HepG2 (cell line): ENCODE data around the gene MLLT1. TPM values are rescaled to one million over a fixed set of nuclear protein-coding genes. Genes with fewer than 3 reads are reported as not detected.

Experiments
- ATAC-seq: fragments of 200-7000 bp; cut with Tn5 transposase; 3 replicates; pipeline ENCODE4 v1.9.1; 2020; ENCODE audit warnings: mild to moderate bottlenecking, moderate library complexity
- BruUV-seq: library from RNA; stranded (reverse); fragments of 400-500 nt; replicated peaks from 2 replicates; lab custom pipeline; 2021; lab: Mats Ljungman, UMichigan
- CTCF ChIA-PET: fragments of 300-600 bp; formaldehyde crosslinking; extraction: SDS; loops from one replicate; lab custom pipeline; 2021; ENCODE audit warnings: low total read pairs, inconsistent platforms, low intra/inter-chr PET ratio; lab: Yijun Ruan, JAX
- POLR2A ChIA-PET: fragments of 350-600 bp; sonication (Branson Sonifier 250); formaldehyde crosslinking; loops from one replicate; lab custom pipeline; 2020; ENCODE audit warnings: antibody characterized with exemption, inconsistent platforms; lab: Yijun Ruan, JAX
- DNase-seq: peaks from one replicate; pipeline ENCODE4 v3.0.0-alpha.2; 2015; ENCODE audit warnings: low spot score
- FAIRE-seq: peaks from 3 replicates; lab custom pipeline; 2011; peaks lifted over from hg19 to GRCh38; lab: Jason Lieb, UNC
- H2AFZ ChIP-seq: one replicate; pipeline ENCODE4 v1.6.1; 2011; ENCODE audit warnings: low read length, inconsistent platforms
- H3K27ac ChIP-seq: fragments of 300-600 bp; 3 replicates; pipeline ENCODE4 v1.8.0; 2011; ENCODE audit warnings: mixed run types, mild to moderate bottlenecking, mixed read lengths, low read length, inconsistent platforms; ENCODE audit not compliant: insufficient read depth; ENCODE audit errors: extremely low read length
- H3K27me3 ChIP-seq, 2 experiments: fragments of 200-600 bp in 1 of 2; 2 replicates in 1 of 2; 3 replicates in 1 of 2; pipeline versions ENCODE4 v1.6.0 to v1.8.0; 2011; ENCODE audit warnings: low read length in 2 of 2, mild to moderate bottlenecking in 2 of 2, moderate library complexity in 2 of 2, inconsistent platforms in 1 of 2; ENCODE audit not compliant: insufficient read depth in 2 of 2, control insufficient read depth in 1 of 2
- H3K36me3 ChIP-seq, 2 experiments: fragments of 200-600 bp in 1 of 2; replicated peaks in 1 of 2; 2 replicates in 1 of 2; 3 replicates in 1 of 2; pipeline versions ENCODE4 v1.5.1 to v1.8.0; 2011; ENCODE audit warnings: low read length in 2 of 2, inconsistent platforms in 1 of 2; ENCODE audit not compliant: insufficient read depth in 2 of 2, control insufficient read depth in 1 of 2
- H3K4me1 ChIP-seq: 2 replicates; pipeline ENCODE4 v1.5.1; 2012; ENCODE audit warnings: low read length, inconsistent platforms; ENCODE audit not compliant: insufficient read depth
- H3K4me2 ChIP-seq: 2 replicates; pipeline ENCODE4 v1.6.0; 2011; ENCODE audit warnings: low read depth, low read length, inconsistent platforms
- H3K4me3 ChIP-seq, 3 experiments: fragments of 200-600 bp in 1 of 3; sonication (generic), shearing (Covaris generic) in 1 of 3; replicated peaks in 1 of 3; 2 replicates each; pipeline ENCODE4 v1.5.1; 2011 to 2016; ENCODE audit warnings: low read length in 3 of 3, inconsistent platforms in 2 of 3, low read depth in 2 of 3, mild to moderate bottlenecking in 2 of 3, control low read depth in 1 of 3, mixed read lengths in 1 of 3; ENCODE audit not compliant: insufficient read depth in 1 of 3
- H3K79me2 ChIP-seq: one replicate; pipeline ENCODE4 v1.6.1; 2011; ENCODE audit warnings: low read length, inconsistent platforms; ENCODE audit not compliant: insufficient read depth
- H3K9ac ChIP-seq: 2 replicates; pipeline ENCODE4 v1.6.0; 2011; ENCODE audit warnings: mild to moderate bottlenecking, low read depth, low read length, inconsistent platforms; ENCODE audit not compliant: insufficient read depth
- H3K9me3 ChIP-seq: 2 replicates; pipeline ENCODE4 v1.5.1; 2012; ENCODE audit warnings: mild to moderate bottlenecking, low read length
- H4K20me1 ChIP-seq: 2 replicates; pipeline ENCODE4 v1.6.0; 2011; ENCODE audit warnings: inconsistent platforms, mild to moderate bottlenecking, low read length, moderate library complexity; ENCODE audit not compliant: insufficient read depth
- AGO1 ChIP-seq: fragments of 200-400 bp; formaldehyde crosslinking; IDR thresholded peaks from 2 replicates; pipeline ENCODE4 v1.6.1; 2017; ENCODE audit warnings: mild to moderate bottlenecking, low read depth, low read length, moderate library complexity; ENCODE audit not compliant: poor library complexity, severe bottlenecking
- ARID2 ChIP-seq: sonication (generic); formaldehyde crosslinking; IDR thresholded peaks from 2 replicates; pipeline ENCODE4 v1.8.1; 2022; ENCODE audit warnings: mild to moderate bottlenecking, missing genetic modification reagents, borderline replicate concordance
- CHD2 ChIP-seq: IDR thresholded peaks from 2 replicates; pipeline ENCODE4 v1.6.1; 2011; ENCODE audit warnings: low read depth, low read length, improper control_type of control experiment
- FOSL1 ChIP-seq: sonication (generic); formaldehyde crosslinking; IDR thresholded peaks from 2 replicates; pipeline ENCODE4 v1.9.0; 2021; ENCODE audit warnings: missing genetic modification reagents, borderline replicate concordance
- FOXJ3 ChIP-seq: sonication (generic); formaldehyde crosslinking; IDR thresholded peaks from 2 replicates; pipeline ENCODE4 v1.4.0; 2020; ENCODE audit warnings: missing genetic modification reagents, mild to moderate bottlenecking, borderline replicate concordance
- ISX ChIP-seq: sonication (generic); formaldehyde crosslinking; conservative IDR thresholded peaks from 2 replicates; pipeline ENCODE4 v1.5.0; 2020; ENCODE audit warnings: missing genetic modification reagents
- LBX2 ChIP-seq: sonication (generic); formaldehyde crosslinking; IDR thresholded peaks from 2 replicates; pipeline ENCODE4 v1.5.0; 2020; ENCODE audit warnings: missing genetic modification reagents, mild to moderate bottlenecking, borderline replicate concordance
- MIER2 ChIP-seq: IDR thresholded peaks from 2 replicates; pipeline ENCODE4 v1.6.1; 2016; ENCODE audit warnings: missing biosample characterization, missing genetic modification reagents
- PBX3 ChIP-seq: sonication (generic); formaldehyde crosslinking; IDR thresholded peaks from 2 replicates; pipeline ENCODE4 v1.8.1; 2023; ENCODE audit warnings: missing genetic modification reagents, inconsistent platforms, borderline replicate concordance
- RCOR2 ChIP-seq: IDR thresholded peaks from 2 replicates; pipeline ENCODE4 v1.6.1; 2016; ENCODE audit warnings: missing biosample characterization, missing genetic modification reagents
- SNAI1 ChIP-seq: sonication (generic); formaldehyde crosslinking; IDR thresholded peaks from 2 replicates; pipeline ENCODE4 v1.5.0; 2020; ENCODE audit warnings: mild to moderate bottlenecking, missing genetic modification reagents, borderline replicate concordance
- ZNF235 ChIP-seq: sonication (generic); formaldehyde crosslinking; IDR thresholded peaks from 2 replicates; pipeline ENCODE4 v1.8.1; 2023; ENCODE audit warnings: mild to moderate bottlenecking, missing genetic modification reagents, borderline replicate concordance
- ZNF354B ChIP-seq: sonication (generic); formaldehyde crosslinking; IDR thresholded peaks from 2 replicates; pipeline ENCODE4 v1.8.0; 2022; ENCODE audit warnings: mild to moderate bottlenecking, missing genetic modification reagents
- ZNF501 ChIP-seq: sonication (generic); formaldehyde crosslinking; IDR thresholded peaks from 2 replicates; pipeline ENCODE4 v1.5.1; 2020; ENCODE audit warnings: mild to moderate bottlenecking, moderate library complexity, missing genetic modification reagents
- ZNF546 ChIP-seq: sonication (generic); formaldehyde crosslinking; conservative IDR thresholded peaks from 2 replicates; pipeline ENCODE4 v1.8.1; 2023; ENCODE audit warnings: mild to moderate bottlenecking, missing genetic modification reagents
- ZNF562 ChIP-seq: sonication (generic); formaldehyde crosslinking; IDR thresholded peaks from 2 replicates; pipeline ENCODE4 v1.8.0; 2022; ENCODE audit warnings: missing genetic modification reagents, borderline replicate concordance
- ZNF614 ChIP-seq: IDR thresholded peaks from 2 replicates; pipeline ENCODE4 v1.6.1; 2018; ENCODE audit warnings: missing biosample characterization, missing genetic modification reagents, inconsistent platforms, borderline replicate concordance
- WGBS: methylation state at CpG from one replicate; pipeline ENCODE4 v1.1.6; 2017; ENCODE audit warnings: low lambda C conversion rate; 5-methylcytosine and 5-hydroxymethylcytosine counted together
- in situ Hi-C: cut with HindIII; loops from 2 replicates; pipeline ENCODE4 v1.10.0; 2017; ENCODE audit warnings: low pct_unique_long_range_greater_than_20kb; ENCODE audit not compliant: extremely low pct_ligation_motif_present
- intact Hi-C: fragments of 100-400 bp; cut with micrococcal nuclease; formaldehyde crosslinking; loops from one replicate; pipeline ENCODE4 v1.10.0; 2022; ENCODE audit not compliant: unreplicated experiment
- polyA plus RNA-seq, 8 experiments: library from polyadenylated mRNA; depleted of rRNA in 3 of 8; stranded (reverse) in 7 of 8; unstranded in 1 of 8; fragments of >200 nt; fragmentation: Illumina TruSeq in 4 of 8; extraction: Trizol in 4 of 8; gene quantifications; 2 replicates each; pipeline versions ENCODE4 v1.2.1 to v1.2.3, GENCODE V29; 2011 to 2016; ENCODE audit warnings: low read depth in 4 of 8, missing spikeins in 1 of 8, mixed read lengths in 1 of 8; ENCODE audit not compliant: insufficient read depth in 1 of 8
- total RNA-seq, 5 experiments: library from RNA; depleted of rRNA; stranded (reverse); fragments of >200 nt; fragmentation: Illumina TruSeq; extraction: Trizol; gene quantifications; 2 replicates each; pipeline ENCODE4 v1.2.3, GENCODE V29; 2016; ENCODE audit warnings: low read depth in 1 of 5
- TF ChIP-seq, protein P1 (sequence below): sonication (generic); formaldehyde crosslinking; IDR thresholded peaks from 2 replicates; pipeline ENCODE4 v1.4.0; 2020; ENCODE audit warnings: mild to moderate bottlenecking, missing genetic modification reagents

MLLT1 gene
- total and polyA plus RNA-seq, 2 of the 13 experiments (the other 11 are each of a cell fraction or from before 2014, with no cell fraction given): 11.7 to 12.2 TPM

- TF ChIP-seq CHD2 (no peak), RCOR2 (CRISPR knock-in tag) (no peak), LBX2 (CRISPR knock-in tag) (no peak), ZNF546 (no peak)
- TF ChIP-seq, all 625 proteins: peak for 0
Observed at GRCh38 chr19:6225232-6225865, 54.4 kb downstream of the MLLT1 start (continued).

DNA sequence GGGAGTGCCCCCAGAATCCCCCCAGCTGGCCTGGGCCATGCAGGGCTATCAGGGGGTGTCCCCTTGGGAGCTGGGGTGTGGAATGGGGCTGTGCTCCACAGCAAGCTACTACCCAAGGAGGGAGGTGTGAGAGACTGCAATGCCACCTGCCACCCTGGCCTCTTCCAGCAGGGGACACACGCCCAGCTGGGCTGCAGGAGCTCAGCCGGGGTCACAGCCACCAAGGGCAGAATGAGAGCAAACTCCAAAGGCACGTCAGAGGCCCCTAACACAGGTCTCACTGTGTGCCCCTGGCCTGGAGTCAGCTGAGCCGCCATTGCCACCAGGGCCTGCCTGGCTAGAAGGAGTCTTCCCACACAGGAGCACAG is 55.5 kb downstream of the MLLT1 start:
- ATAC-seq (no peak), DNase-seq (no peak), FAIRE-seq (no peak)
- H3K4me2 ChIP-seq: no peak overlapping the region
- ChIA-PET POLR2A (no interaction called here), CTCF (no interaction called here)
- no peak overlapping the region for H3K9ac ChIP-seq
- intact Hi-C loops (no loop called here), in situ Hi-C loops (no loop called here)
- H4K20me1 ChIP-seq: no peaks in the 10 kb centered on the region
- no TSS peak for BruUV-seq
- no peaks in the 10 kb centered on the region for H3K27me3 ChIP-seq
- H2AFZ ChIP-seq: no peak overlapping the region
- no peaks in the 10 kb centered on the region for H3K4me1 ChIP-seq
- 78% methylated on average over 1 of the region's 4 CpGs for WGBS
- TF ChIP-seq FOXJ3 (CRISPR knock-in tag): no peak
- no peak for TF ChIP-seq SNAI1 (CRISPR knock-in tag)
- TF ChIP-seq PBX3 (CRISPR knock-in tag): no peak
- no peak for TF ChIP-seq ZNF562
- TF ChIP-seq ZNF235 (CRISPR knock-in tag): no peak
- no peak for TF ChIP-seq ARID2 (CRISPR knock-in tag)
- TF ChIP-seq FOSL1 (CRISPR knock-in tag): no peak
- TF ChIP-seq ISX (CRISPR knock-in tag): no peak
- TF ChIP-seq, protein P1, sequence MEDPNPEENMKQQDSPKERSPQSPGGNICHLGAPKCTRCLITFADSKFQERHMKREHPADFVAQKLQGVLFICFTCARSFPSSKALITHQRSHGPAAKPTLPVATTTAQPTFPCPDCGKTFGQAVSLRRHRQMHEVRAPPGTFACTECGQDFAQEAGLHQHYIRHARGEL: no peak
- TF ChIP-seq ZNF501 (CRISPR knock-in tag): no peak
- no peak for TF ChIP-seq ZNF354B (CRISPR knock-in tag)
- TF ChIP-seq AGO1: no peak
- no peak for TF ChIP-seq MIER2 (CRISPR knock-in tag)
- TF ChIP-seq ZNF614 (CRISPR knock-in tag): no peak
- no peak overlapping the region for H3K27ac ChIP-seq
- no peaks in the 10 kb centered on the region for H3K79me2 ChIP-seq
- peaks cover 24 to 49% of the 10 kb centered on the region in 2 experiments for H3K36me3 ChIP-seq
- no peaks in the 10 kb centered on the region for H3K9me3 ChIP-seq
- H3K4me3 ChIP-seq: no peak overlapping the region
